Testis (tissue), 2 donors: ENCODE data around the gene CLMN.

ENCODE experiments used
- CTCF ChIP-seq, 3 experiments: fragments of 450-650 bp in 2 of 3; fragments of 200-600 bp in 1 of 3; sonication (generic) in 1 of 3; IDR thresholded peaks; one replicate each; pipeline ENCODE4 v1.5.1; 2016 to 2019; ENCODE audit warnings: antibody characterized with exemption in 3 of 3, mild to moderate bottlenecking in 2 of 3, moderate library complexity in 1 of 3
- POLR2A ChIP-seq: fragments of 450-650 bp; IDR thresholded peaks from one replicate; pipeline ENCODE4 v1.6.1; 2017; ENCODE audit warnings: antibody characterized with exemption, mild to moderate bottlenecking, moderate library complexity

- TF ChIP-seq CTCF (IDR thresholded peaks at IDR 0.05): no peak
- no peak for TF ChIP-seq POLR2A
Observed at GRCh38 chr14:95256002-95256775, 63.5 kb downstream of the CLMN start.
